HG03025 (cell line): ENCODE measurements around the gene HYI.

Source experiments
- ATAC-seq: cut with Tn5 transposase; IDR thresholded peaks from one replicate; pipeline ENCODE4 v1.9.1; 2021; ENCODE audit warnings: mild to moderate bottlenecking, moderate library complexity; ENCODE audit not compliant: unreplicated experiment, low FRiP score

The HYI gene

DNA sequence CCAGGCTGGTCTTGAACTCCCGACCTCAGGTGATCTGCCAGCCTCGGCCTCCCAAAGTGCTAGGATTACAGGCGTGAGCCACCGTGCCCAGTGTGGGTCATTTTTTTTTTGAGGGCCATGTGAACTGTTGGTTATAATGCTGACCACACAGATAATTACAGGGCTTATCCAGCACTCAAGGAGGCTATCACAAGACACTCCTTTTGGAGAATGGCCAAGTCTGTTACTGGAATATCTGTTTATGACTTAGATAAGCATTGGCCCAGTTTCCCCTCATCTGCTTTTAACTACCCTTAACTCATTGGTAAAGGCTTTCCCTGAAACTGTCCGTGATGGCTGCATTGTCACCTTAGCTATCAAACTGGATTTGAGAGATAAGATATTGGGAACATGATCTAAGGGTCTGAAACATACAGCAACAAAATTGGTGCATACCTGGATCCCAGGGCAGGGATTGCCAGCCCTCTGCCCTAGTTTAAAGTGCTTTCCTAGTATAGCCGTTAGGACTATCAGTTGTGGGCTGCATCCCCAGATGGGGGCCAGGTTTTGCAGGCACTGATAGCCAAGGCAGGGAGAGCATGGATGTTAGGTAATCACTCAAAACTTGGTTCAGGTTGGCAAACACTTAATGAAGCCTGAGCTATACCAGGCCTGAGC, 48.4 kb downstream of the HYI start:
- no peak for ATAC-seq

DNA sequence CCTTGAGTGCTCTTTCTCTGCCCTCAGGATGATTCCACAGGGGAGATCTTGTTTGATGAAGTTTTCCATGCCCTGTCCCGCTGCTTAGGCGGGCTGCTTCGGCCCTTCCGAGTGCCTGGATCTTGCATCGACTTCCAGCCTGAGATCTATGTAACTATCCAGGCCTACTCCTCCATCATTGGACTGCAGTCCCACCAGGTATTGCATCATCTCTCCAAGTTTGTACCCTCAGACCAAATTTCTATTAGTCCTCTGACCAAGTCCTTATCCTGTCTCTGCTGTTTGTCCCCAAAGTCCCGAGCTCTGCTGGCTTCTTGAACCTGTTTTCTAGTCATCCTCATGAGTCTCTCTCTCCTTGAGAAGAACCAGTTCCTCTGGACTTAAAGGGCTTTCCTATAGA, 49.4 kb downstream of the HYI start:
- ATAC-seq = no peak

- ATAC-seq = no peak
Measured at GRCh38 chr1:43402089-43402865, 51.5 kb downstream of the HYI start.
